HepG2 (cell line): ENCODE results near the gene KIF3C.

ENCODE experiments used
- ATF3 ChIP-seq: sonication (generic); formaldehyde crosslinking; IDR thresholded peaks from 2 replicates; pipeline ENCODE4 v1.4.0; 2020; ENCODE audit warnings: missing genetic modification reagents
- BCL6 ChIP-seq: IDR thresholded peaks from 2 replicates; pipeline ENCODE4 v1.6.1; 2016; ENCODE audit warnings: missing genetic modification reagents, missing compliant biosample characterization
- CHD2 ChIP-seq: IDR thresholded peaks from 2 replicates; pipeline ENCODE4 v1.6.1; 2011; ENCODE audit warnings: low read depth, low read length, improper control_type of control experiment
- FLYWCH1 ChIP-seq: sonication (generic); formaldehyde crosslinking; IDR thresholded peaks from 2 replicates; pipeline ENCODE4 v1.8.1; 2023; ENCODE audit warnings: mild to moderate bottlenecking, missing genetic modification reagents
- MTA1 ChIP-seq: sonication (generic); formaldehyde crosslinking; IDR thresholded peaks from 2 replicates; pipeline ENCODE4 v1.4.0; 2020; ENCODE audit warnings: missing genetic modification reagents, mild to moderate bottlenecking, borderline replicate concordance
- TAF1 ChIP-seq: sonication (generic); formaldehyde crosslinking; IDR thresholded peaks from 2 replicates; pipeline ENCODE4 v1.4.0; 2020; ENCODE audit warnings: missing genetic modification reagents
- TCF12 ChIP-seq, 2 experiments: fragments of 450-650 bp in 1 of 2; sonication (generic) in 1 of 2; formaldehyde crosslinking in 1 of 2; IDR thresholded peaks; 2 replicates each; pipeline versions ENCODE4 v1.6.1 to v1.8.0; 2017 to 2022; ENCODE audit warnings: antibody characterized with exemption in 1 of 2, mild to moderate bottlenecking in 1 of 2, missing genetic modification reagents in 1 of 2, moderate library complexity in 1 of 2
- ZNF18 ChIP-seq: sonication (generic); formaldehyde crosslinking; IDR thresholded peaks from 2 replicates; pipeline ENCODE4 v1.8.0; 2022; ENCODE audit warnings: mild to moderate bottlenecking, missing genetic modification reagents; ENCODE audit not compliant: insufficient replicate concordance

GRCh38 chr2:25960396-25960795 lies 21.9 kb downstream of the KIF3C start:
- no peak for TF ChIP-seq CHD2
- TF ChIP-seq TCF12 (IDR thresholded peaks at IDR 0.05), result no peak
- TF ChIP-seq TCF12 (CRISPR knock-in tag; IDR thresholded peaks at IDR 0.05), result no peak
- no peak for TF ChIP-seq TAF1 (CRISPR knock-in tag)
- no peak for TF ChIP-seq ZNF18 (CRISPR knock-in tag)
- no peak for TF ChIP-seq FLYWCH1
- no peak for TF ChIP-seq MTA1 (CRISPR knock-in tag)
- no peak for TF ChIP-seq ATF3 (CRISPR knock-in tag)
- no peak for TF ChIP-seq BCL6 (CRISPR knock-in tag)
